B cell (primary cell): ENCODE results near the gene MAPT.

Source experiments
- CTCF ChIP-seq: fragments of 200-600 bp; IDR thresholded peaks from one replicate; pipeline ENCODE4 v1.8.0; 2022; ENCODE audit warnings: antibody characterized with exemption, mild to moderate bottlenecking
- EZH2 ChIP-seq: IDR thresholded peaks from 2 replicates; pipeline ENCODE4 v1.6.1; 2012; ENCODE audit warnings: borderline replicate concordance, low read depth, mild to moderate bottlenecking, moderate library complexity, low read length; ENCODE audit not compliant: insufficient read depth, poor library complexity, severe bottlenecking

GRCh38 chr17:45912319-45912718, 18.0 kb downstream of the MAPT start:
- TF ChIP-seq CTCF (no peak), EZH2 (no peak)
